PC-9 (cell line): Measurements from ENCODE around the gene SLC1A5. TPM values are rescaled to one million over a fixed set of nuclear protein-coding genes. Genes with fewer than 3 reads are reported as not detected.
A peak's percentile ranks its signal among the peaks of the same experiment; 100 is the strongest.

Source experiments
- BruUV-seq: library from RNA; stranded (reverse); fragments of 400-500 nt; replicated peaks from 2 replicates; lab custom pipeline; 2021; lab: Mats Ljungman, UMichigan
- CTCF ChIA-PET: fragments of 300-600 bp; sonication (Branson Sonifier 250); formaldehyde crosslinking; loops from one replicate; lab custom pipeline; 2022; ENCODE audit warnings: antibody characterized with exemption; lab: Charles Lee
- POLR2A ChIA-PET: fragments of 300-600 bp; sonication (Branson Sonifier 250); formaldehyde crosslinking; loops from one replicate; lab custom pipeline; 2022; ENCODE audit warnings: antibody characterized with exemption; ENCODE audit not compliant: unreplicated experiment; lab: Charles Lee
- DNase-seq, 2 experiments: peaks; one replicate each; pipeline versions ENCODE4 v3.0.0 to v3.0.0-alpha.2; 2015 to 2022; ENCODE audit warnings: mixed read lengths in 1 of 2
- H2AFZ ChIP-seq: fragments of 200-600 bp; sonication (generic); 2 replicates; pipeline ENCODE4 v1.8.1; 2017; ENCODE audit warnings: antibody characterized with exemption
- H3F3A ChIP-seq: fragments of 200-600 bp; sonication (generic); 2 replicates; pipeline ENCODE4 v1.8.1; 2017; ENCODE audit warnings: antibody characterized with exemption, mild to moderate bottlenecking, low read depth; ENCODE audit not compliant: insufficient read depth
- H3K27ac ChIP-seq: fragments of 200-600 bp; sonication (generic); 2 replicates; pipeline ENCODE4 v1.6.1; 2016; ENCODE audit warnings: mixed run types
- H3K27me3 ChIP-seq: fragments of 200-600 bp; sonication (generic); 2 replicates; pipeline ENCODE4 v1.6.1; 2016; ENCODE audit warnings: low read depth, mixed run types; ENCODE audit not compliant: insufficient read depth
- H3K36me3 ChIP-seq: fragments of 200-600 bp; sonication (generic); 2 replicates; pipeline ENCODE4 v1.6.1; 2016; ENCODE audit warnings: low read depth, mixed run types
- H3K4me1 ChIP-seq: fragments of 200-600 bp; sonication (generic); replicated peaks from 2 replicates; pipeline ENCODE4 v1.6.1; 2016; ENCODE audit warnings: mixed run types; ENCODE audit not compliant: insufficient read depth
- H3K4me2 ChIP-seq: fragments of 200-600 bp; sonication (generic); 2 replicates; pipeline ENCODE4 v1.6.1; 2017; ENCODE audit warnings: mixed run types
- H3K4me3 ChIP-seq: fragments of 200-600 bp; sonication (generic); 2 replicates; pipeline ENCODE4 v1.6.1; 2016; ENCODE audit warnings: mixed run types
- H3K79me2 ChIP-seq: fragments of 200-600 bp; sonication (generic); 2 replicates; pipeline ENCODE4 v1.6.1; 2017; ENCODE audit warnings: low read depth, mixed run types
- H3K9me2 ChIP-seq: fragments of 200-600 bp; sonication (generic); 2 replicates; pipeline ENCODE4 v1.8.1; 2017; ENCODE audit warnings: mild to moderate bottlenecking; ENCODE audit not compliant: insufficient read depth
- H3K9me3 ChIP-seq: fragments of 200-600 bp; sonication (generic); 2 replicates; pipeline ENCODE4 v1.8.1; 2016; ENCODE audit warnings: low read depth; ENCODE audit not compliant: insufficient read depth
- H4K20me1 ChIP-seq: fragments of 200-600 bp; sonication (generic); 2 replicates; pipeline ENCODE4 v1.8.1; 2017; ENCODE audit not compliant: insufficient read depth
- EZH2 ChIP-seq: fragments of 200-600 bp; sonication (generic); IDR thresholded peaks from 2 replicates; pipeline ENCODE4 v1.8.0; 2017; ENCODE audit warnings: antibody characterized with exemption, low read depth
- intact Hi-C: fragments of 100-400 bp; cut with micrococcal nuclease; formaldehyde crosslinking; loops from one replicate; pipeline ENCODE4 v1.10.0; 2022; ENCODE audit not compliant: unreplicated experiment
- total RNA-seq: library from RNA; stranded (reverse); gene quantifications from 2 replicates; pipeline ENCODE4 v1.2.3, GENCODE V29; 2021
- TF ChIP-seq, protein P1 (sequence below): fragments of 200-600 bp; sonication (generic); conservative IDR thresholded peaks from 2 replicates; pipeline ENCODE4 v1.6.1; 2017; ENCODE audit warnings: mixed run types, antibody characterized with exemption, mild to moderate bottlenecking, moderate library complexity

SLC1A5 gene
- total RNA-seq, 1 experiment from 2014 or later: 264 TPM

GRCh38 chr19:46753420-46754155, 34.8 kb downstream of the SLC1A5 start:
- peak in 1 of 2 experiments; percentile 48 for DNase-seq
- Histone ChIP-seq H3K27ac (no peak overlapping the region), H3K9me2 (no peaks in the 10 kb centered on the region), H3K27me3 (no peaks in the 10 kb centered on the region), H3F3A (peaks cover 31% of the 10 kb centered on the region; the same call in 1 of the 2 replicates), H3K9me3 (no peaks in the 10 kb centered on the region), H3K4me2 (no peak overlapping the region), H3K4me1 (no peaks in the 10 kb centered on the region), H3K36me3 (no peaks in the 10 kb centered on the region), H2AFZ (no peak overlapping the region), H3K4me3 (no peak overlapping the region), H4K20me1 (peaks cover 7% of the 10 kb centered on the region; the same call in 1 of the 2 replicates), H3K79me2 (no peaks in the 10 kb centered on the region)
- CTCF ChIA-PET: interaction anchor here (0.6 to 1.1 kb wide), 5 partner anchors 76 to 274 kb away, joined by 3 to 10 read pairs (median 4); no protein-coding TSS in a partner anchor
- intact Hi-C loops: loop anchor here (2.0 to 10.0 kb wide), 4 partner anchors 49 to 281 kb away; no protein-coding TSS in a partner anchor
- POLR2A ChIA-PET: interaction anchor here (0.6 kb wide), 2 partner anchors 86 to 96 kb away, joined by 3 to 13 read pairs; no protein-coding TSS in a partner anchor
- BruUV-seq: no TSS peak
- TF ChIP-seq EZH2: no peak
- TF ChIP-seq, protein P1, sequence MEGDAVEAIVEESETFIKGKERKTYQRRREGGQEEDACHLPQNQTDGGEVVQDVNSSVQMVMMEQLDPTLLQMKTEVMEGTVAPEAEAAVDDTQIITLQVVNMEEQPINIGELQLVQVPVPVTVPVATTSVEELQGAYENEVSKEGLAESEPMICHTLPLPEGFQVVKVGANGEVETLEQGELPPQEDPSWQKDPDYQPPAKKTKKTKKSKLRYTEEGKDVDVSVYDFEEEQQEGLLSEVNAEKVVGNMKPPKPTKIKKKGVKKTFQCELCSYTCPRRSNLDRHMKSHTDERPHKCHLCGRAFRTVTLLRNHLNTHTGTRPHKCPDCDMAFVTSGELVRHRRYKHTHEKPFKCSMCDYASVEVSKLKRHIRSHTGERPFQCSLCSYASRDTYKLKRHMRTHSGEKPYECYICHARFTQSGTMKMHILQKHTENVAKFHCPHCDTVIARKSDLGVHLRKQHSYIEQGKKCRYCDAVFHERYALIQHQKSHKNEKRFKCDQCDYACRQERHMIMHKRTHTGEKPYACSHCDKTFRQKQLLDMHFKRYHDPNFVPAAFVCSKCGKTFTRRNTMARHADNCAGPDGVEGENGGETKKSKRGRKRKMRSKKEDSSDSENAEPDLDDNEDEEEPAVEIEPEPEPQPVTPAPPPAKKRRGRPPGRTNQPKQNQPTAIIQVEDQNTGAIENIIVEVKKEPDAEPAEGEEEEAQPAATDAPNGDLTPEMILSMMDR: peak; percentile 61

DNA sequence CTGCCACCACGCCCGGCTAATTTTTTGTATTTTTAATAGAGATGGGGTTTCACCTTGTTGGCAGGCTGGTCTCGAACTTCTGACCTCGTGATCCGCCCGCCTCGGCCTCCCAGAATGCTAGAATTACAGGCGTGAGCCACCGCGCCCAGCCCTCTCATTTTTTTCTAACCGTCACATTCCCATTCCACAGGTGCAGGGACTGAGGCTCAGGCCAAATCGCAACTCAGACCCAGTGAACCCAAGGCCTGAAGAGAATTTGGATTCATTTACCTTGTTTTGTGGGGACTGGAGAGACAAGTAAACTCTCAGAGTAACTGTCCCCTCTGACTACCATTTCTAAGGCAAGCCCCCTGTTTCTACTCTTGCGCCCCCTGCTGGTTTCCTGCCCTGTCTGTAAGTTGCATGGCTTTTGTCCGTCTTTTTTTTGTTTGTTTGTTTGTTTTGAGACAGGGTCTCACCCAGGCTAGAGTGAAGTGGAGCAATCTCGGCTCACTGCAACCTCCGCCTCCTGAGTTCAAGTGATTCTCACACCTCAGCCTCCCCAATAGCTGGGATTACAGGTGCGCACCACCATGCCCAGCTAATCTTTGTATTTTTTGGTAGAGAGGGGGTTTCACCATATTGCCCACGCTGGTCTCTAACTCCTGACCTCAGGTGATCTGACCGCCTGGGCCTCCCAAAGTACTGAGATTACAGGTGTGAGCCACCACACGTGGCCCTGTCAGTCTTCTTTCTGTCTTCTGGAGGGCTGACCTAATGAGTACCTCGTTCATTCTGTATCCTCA, 39.9 kb downstream of the SLC1A5 start:
- Histone ChIP-seq H3K4me2 (no peak overlapping the region), H3K27ac (no peak overlapping the region), H3F3A (peaks cover 21% of the 10 kb centered on the region; the same call in 1 of the 2 replicates), H3K27me3 (no peaks in the 10 kb centered on the region), H3K79me2 (peaks cover 32% of the 10 kb centered on the region), H2AFZ (no peak overlapping the region), H3K9me2 (no peaks in the 10 kb centered on the region), H3K36me3 (no peaks in the 10 kb centered on the region), H4K20me1 (peaks cover 9% of the 10 kb centered on the region; the same call in 1 of the 2 replicates), H3K9me3 (no peaks in the 10 kb centered on the region), H3K4me1 (peaks cover 11% of the 10 kb centered on the region), H3K4me3 (no peak overlapping the region)
- intact Hi-C loops: no loop called here
- ChIA-PET CTCF (interaction anchor here (0.6 to 0.7 kb wide), 5 partner anchors 37 to 342 kb away, joined by 3 to 16 read pairs (median 4); no protein-coding TSS in a partner anchor), POLR2A (no interaction called here)
- no peak for TF ChIP-seq EZH2
- TF ChIP-seq, protein P1: peak; percentile 96
- no TSS peak for BruUV-seq
- DNase-seq: peak; percentile 47 to 64
